A673 (cell line): ENCODE measurements around the gene NTSR2. TPM values are rescaled to one million over a fixed set of nuclear protein-coding genes. Genes with fewer than 3 reads are reported as not detected.

Source experiments
- BruUV-seq: library from RNA; stranded (reverse); fragments of 400-500 nt; replicated peaks from 2 replicates; lab custom pipeline; 2021; lab: Mats Ljungman, UMichigan
- CTCF ChIA-PET: fragments of 300-600 bp; sonication (Branson Sonifier 250); formaldehyde crosslinking; loops from one replicate; lab custom pipeline; 2022; ENCODE audit warnings: antibody characterized with exemption; lab: Charles Lee
- POLR2A ChIA-PET: fragments of 300-600 bp; sonication (Branson Sonifier 250); formaldehyde crosslinking; loops from one replicate; lab custom pipeline; 2022; ENCODE audit warnings: antibody characterized with exemption; ENCODE audit not compliant: low non-redundant PET; lab: Charles Lee
- DNase-seq: peaks from one replicate; pipeline ENCODE4 v3.0.0-alpha.2; 2015; ENCODE audit warnings: low spot score
- H3K27ac ChIP-seq: fragments of 200-600 bp; sonication (generic); 2 replicates; pipeline ENCODE4 v1.5.1; 2016; ENCODE audit warnings: mixed run types, low read depth, mild to moderate bottlenecking, mixed read lengths, antibody characterized with exemption, low read length; ENCODE audit not compliant: poor library complexity, severe bottlenecking
- H3K27me3 ChIP-seq: fragments of 200-600 bp; sonication (generic); replicated peaks from 2 replicates; pipeline ENCODE4 v1.6.1; 2017; ENCODE audit warnings: mixed run types, low read depth, mild to moderate bottlenecking, mixed read lengths, antibody characterized with exemption, low read length; ENCODE audit not compliant: insufficient read depth, poor library complexity
- H3K36me3 ChIP-seq: fragments of 200-600 bp; sonication (generic); 2 replicates; pipeline ENCODE4 v1.6.1; 2016; ENCODE audit warnings: mixed run types, mild to moderate bottlenecking, mixed read lengths, antibody characterized with exemption, low read length; ENCODE audit not compliant: insufficient read depth, poor library complexity, severe bottlenecking
- H3K4me1 ChIP-seq: fragments of 200-600 bp; sonication (generic); 2 replicates; pipeline ENCODE4 v1.6.1; 2017; ENCODE audit warnings: mixed run types, mild to moderate bottlenecking, mixed read lengths, antibody characterized with exemption, low read length; ENCODE audit not compliant: insufficient read depth, poor library complexity, severe bottlenecking
- H3K4me3 ChIP-seq: fragments of 200-600 bp; sonication (generic); 2 replicates; pipeline ENCODE4 v1.5.1; 2016; ENCODE audit warnings: low read depth, mixed run types, mild to moderate bottlenecking, mixed read lengths, low read length; ENCODE audit not compliant: poor library complexity, severe bottlenecking
- H3K9me3 ChIP-seq: fragments of 200-600 bp; sonication (generic); 2 replicates; pipeline ENCODE4 v1.6.1; 2016; ENCODE audit warnings: mixed run types, low read depth, mild to moderate bottlenecking, mixed read lengths, antibody characterized with exemption, low read length; ENCODE audit not compliant: poor library complexity, severe bottlenecking
- EZH2 ChIP-seq: fragments of 200-600 bp; sonication (generic); IDR thresholded peaks from 2 replicates; pipeline ENCODE4 v1.6.1; 2017; ENCODE audit warnings: borderline replicate concordance, low read depth, mild to moderate bottlenecking, mixed read lengths, antibody characterized with exemption, low read length; ENCODE audit not compliant: poor library complexity, severe bottlenecking
- intact Hi-C: fragments of 100-400 bp; cut with micrococcal nuclease; formaldehyde crosslinking; loops from one replicate; pipeline ENCODE4 v1.10.0; 2022; ENCODE audit not compliant: unreplicated experiment
- total RNA-seq: library from RNA; stranded (reverse); gene quantifications from 2 replicates; pipeline ENCODE4 v1.2.3, GENCODE V29; 2021
- TF ChIP-seq, protein P1 (sequence below): fragments of 300-800, 200-600 bp; sonication (generic); conservative IDR thresholded peaks from 2 replicates; pipeline ENCODE4 v1.5.1; 2017; ENCODE audit warnings: low read depth, mild to moderate bottlenecking, antibody characterized with exemption, low read length, moderate library complexity, mixed read lengths

Gene NTSR2
- total RNA-seq, 1 experiment from 2014 or later, result not detected

DNA sequence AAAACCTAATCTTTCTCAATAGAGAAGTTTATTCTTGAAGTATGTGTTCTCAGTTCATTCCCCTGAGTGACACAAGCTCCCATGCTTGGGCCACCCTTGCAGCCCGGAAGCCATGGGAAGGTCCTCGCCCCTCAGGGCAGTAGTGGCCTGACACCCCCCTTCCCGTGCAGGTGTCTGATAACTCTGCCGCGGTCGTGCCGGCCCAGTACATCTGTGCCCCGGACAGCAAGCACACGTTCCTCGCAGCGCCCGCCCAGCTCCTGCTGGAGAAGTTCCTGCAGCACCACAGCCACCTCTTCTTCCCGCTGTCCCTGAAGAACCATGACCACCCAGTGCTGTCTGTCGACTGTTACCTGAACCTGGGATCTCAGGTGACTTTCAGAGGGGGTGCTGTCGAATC lies 32.4 kb downstream of the NTSR2 start:
- POLR2A ChIA-PET, result no interaction called here
- CTCF ChIA-PET, result no interaction called here
- Histone ChIP-seq H3K9me3 (no peaks in the 10 kb centered on the region), H3K27me3 (no peaks in the 10 kb centered on the region), H3K27ac (no peak overlapping the region), H3K4me1 (no peaks in the 10 kb centered on the region), H3K4me3 (no peak overlapping the region), H3K36me3 (no peaks in the 10 kb centered on the region)
- intact Hi-C loops, result no loop called here
- no TSS peak for BruUV-seq
- no peak for TF ChIP-seq EZH2
- DNase-seq, result no peak

DNA sequence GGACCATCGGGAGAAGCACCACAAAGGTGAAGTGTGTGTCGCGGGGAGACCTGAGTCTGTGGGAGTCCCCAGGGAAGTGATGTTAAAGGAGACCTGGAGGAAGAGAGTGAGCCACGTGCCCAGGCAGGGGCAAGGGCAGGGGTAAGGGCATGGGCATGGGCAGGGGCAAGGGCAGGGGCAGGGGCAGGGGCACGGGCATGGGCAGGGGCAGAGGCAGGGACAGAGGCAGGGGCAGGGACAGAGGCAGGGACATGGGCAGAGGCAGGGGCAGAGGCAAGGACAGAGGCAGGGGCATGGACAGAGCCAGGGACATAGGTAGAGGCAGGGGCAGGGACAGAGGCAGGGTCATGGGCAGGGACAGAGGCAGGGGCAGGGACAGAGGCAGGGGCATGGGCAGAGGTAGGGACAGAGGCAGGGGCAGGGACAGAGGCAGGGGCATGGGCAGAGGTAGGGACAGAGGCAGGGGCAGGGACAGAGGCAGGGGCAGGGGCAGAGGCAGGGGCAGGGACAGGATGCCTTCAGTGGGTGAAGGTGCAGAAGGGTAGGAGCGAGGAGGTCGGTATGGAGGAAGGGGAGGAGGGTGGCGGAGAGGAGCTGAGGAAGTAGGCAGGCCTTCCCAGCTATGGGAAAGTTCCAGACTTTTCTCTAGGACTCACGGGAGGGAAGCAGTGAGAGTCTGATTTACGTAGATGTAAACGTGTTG lies 33.3 kb downstream of the NTSR2 start:
- Histone ChIP-seq H3K4me1 (no peaks in the 10 kb centered on the region), H3K27me3 (no peaks in the 10 kb centered on the region), H3K9me3 (no peaks in the 10 kb centered on the region), H3K27ac (no peak overlapping the region), H3K4me3 (no peak overlapping the region), H3K36me3 (no peaks in the 10 kb centered on the region)
- no peak for DNase-seq
- TF ChIP-seq, protein P1, sequence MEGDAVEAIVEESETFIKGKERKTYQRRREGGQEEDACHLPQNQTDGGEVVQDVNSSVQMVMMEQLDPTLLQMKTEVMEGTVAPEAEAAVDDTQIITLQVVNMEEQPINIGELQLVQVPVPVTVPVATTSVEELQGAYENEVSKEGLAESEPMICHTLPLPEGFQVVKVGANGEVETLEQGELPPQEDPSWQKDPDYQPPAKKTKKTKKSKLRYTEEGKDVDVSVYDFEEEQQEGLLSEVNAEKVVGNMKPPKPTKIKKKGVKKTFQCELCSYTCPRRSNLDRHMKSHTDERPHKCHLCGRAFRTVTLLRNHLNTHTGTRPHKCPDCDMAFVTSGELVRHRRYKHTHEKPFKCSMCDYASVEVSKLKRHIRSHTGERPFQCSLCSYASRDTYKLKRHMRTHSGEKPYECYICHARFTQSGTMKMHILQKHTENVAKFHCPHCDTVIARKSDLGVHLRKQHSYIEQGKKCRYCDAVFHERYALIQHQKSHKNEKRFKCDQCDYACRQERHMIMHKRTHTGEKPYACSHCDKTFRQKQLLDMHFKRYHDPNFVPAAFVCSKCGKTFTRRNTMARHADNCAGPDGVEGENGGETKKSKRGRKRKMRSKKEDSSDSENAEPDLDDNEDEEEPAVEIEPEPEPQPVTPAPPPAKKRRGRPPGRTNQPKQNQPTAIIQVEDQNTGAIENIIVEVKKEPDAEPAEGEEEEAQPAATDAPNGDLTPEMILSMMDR, result no peak
- no peak for TF ChIP-seq EZH2
- BruUV-seq, result no TSS peak
- ChIA-PET CTCF (no interaction called here), POLR2A (no interaction called here)
- intact Hi-C loops, result no loop called here

DNA sequence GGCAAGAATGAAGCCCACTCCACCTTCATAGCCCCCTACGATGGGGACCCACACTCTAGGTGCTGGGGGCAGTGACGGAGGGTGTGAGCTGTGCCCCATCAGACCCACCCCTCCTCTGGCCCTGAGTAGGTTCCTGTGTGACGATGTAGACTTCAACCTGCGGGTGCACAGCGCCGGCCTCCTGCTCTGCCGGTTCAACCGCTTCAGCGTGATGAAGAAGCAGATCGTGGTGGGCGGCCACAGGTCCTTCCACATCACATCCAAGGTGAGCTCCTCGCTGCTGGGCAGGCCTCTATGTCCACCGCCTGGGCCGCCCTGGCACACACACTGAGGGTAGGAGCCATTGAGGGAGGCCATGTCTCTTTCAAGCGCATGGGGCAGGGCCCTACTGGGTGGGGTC lies 34.9 kb downstream of the NTSR2 start:
- H3K9me3 ChIP-seq, result no peaks in the 10 kb centered on the region
- intact Hi-C loops, result no loop called here
- no peak overlapping the region for H3K4me3 ChIP-seq
- no peak overlapping the region for H3K27ac ChIP-seq
- DNase-seq, result no peak
- no peak for TF ChIP-seq EZH2
- TF ChIP-seq, protein P1, result no peak
- ChIA-PET POLR2A (no interaction called here), CTCF (no interaction called here)
- no TSS peak for BruUV-seq
- H3K4me1 ChIP-seq, result no peaks in the 10 kb centered on the region
- H3K36me3 ChIP-seq, result no peaks in the 10 kb centered on the region
- no peaks in the 10 kb centered on the region for H3K27me3 ChIP-seq

DNA sequence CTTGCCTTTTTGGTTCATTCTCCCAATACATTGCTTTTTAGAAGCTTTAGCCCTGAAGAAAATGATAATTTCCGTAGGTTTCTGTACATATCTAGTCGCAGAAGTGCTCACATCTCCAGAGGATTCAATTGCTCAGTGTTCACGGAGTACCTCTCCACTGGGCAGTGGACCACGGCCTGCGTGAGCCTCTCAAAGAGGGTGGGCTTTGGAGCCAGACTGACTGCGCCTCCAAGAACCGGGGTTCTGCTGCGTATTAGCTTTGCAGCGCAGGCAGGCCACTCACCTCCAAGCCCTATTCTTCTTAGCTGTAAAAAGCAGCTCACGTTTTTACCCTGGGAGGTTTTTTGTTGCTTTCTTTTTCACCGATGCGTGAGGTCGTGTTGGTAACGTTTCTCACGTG lies 35.4 kb downstream of the NTSR2 start:
- Histone ChIP-seq H3K27me3 (no peaks in the 10 kb centered on the region), H3K4me3 (no peak overlapping the region), H3K4me1 (no peaks in the 10 kb centered on the region), H3K36me3 (no peaks in the 10 kb centered on the region), H3K9me3 (no peaks in the 10 kb centered on the region), H3K27ac (no peak overlapping the region)
- no peak for DNase-seq
- intact Hi-C loops, result no loop called here
- no TSS peak for BruUV-seq
- TF ChIP-seq, protein P1, result no peak
- TF ChIP-seq EZH2, result no peak
- ChIA-PET POLR2A (no interaction called here), CTCF (no interaction called here)
